Heart left ventricle (tissue), 13 donors: ENCODE results near the gene TTLL10.

Experiments
- POLR2A ChIP-seq, 2 donors: fragments of 450-650 bp; IDR thresholded peaks; one replicate each; pipeline ENCODE4 v1.6.1; 2017; ENCODE audit warnings: antibody characterized with exemption in 2 of 2, mild to moderate bottlenecking in 2 of 2, moderate library complexity in 2 of 2
- TF ChIP-seq, protein P1 (sequence below), 12 donors: fragments of 200-600 bp; sonication (generic) in 4 of 12; IDR thresholded peaks; one replicate each; pipeline versions ENCODE4 v1.5.0 to v1.8.0; 2018 to 2022; ENCODE audit warnings: antibody characterized with exemption in 12 of 12, mild to moderate bottlenecking in 5 of 12
- donor health status: ischemic (EF 13 %, LVEDD 7.1; RV severe dilation, severe dysfunction).
- donor health status: DM: no; HTN: yes; CAD: no.
- donor health status: DM: no; HTN: no; CAD: no.
- donor health status: ischemic (EF 25% LVEDD 6.9; RV normal size, moderate dysfunction).
- donor health status: ischemic (EF 25% LVEDD 5.7; RV mildly dilated, moderate dysfunction).
- donor health status: ischemic (EF 35%, LVEDD 5.7; RV mildly dilated, moderate dysfunction).
- donor health status: nonischemic (EF 11% LVEDD 7.7; RV severe dilation, severe dysfunction).
- donor health status: DM: yes; HTN: yes; CAD: no.
- donor health status: PGD.
- donor health status: ischemic (EF 29% LVEDD 5.4; RV normal size, mild dysfunction).
- donor health status: nonischemic (EF 23%, LVEDD 6.1; RV moderate dilation, normal function).

DNA sequence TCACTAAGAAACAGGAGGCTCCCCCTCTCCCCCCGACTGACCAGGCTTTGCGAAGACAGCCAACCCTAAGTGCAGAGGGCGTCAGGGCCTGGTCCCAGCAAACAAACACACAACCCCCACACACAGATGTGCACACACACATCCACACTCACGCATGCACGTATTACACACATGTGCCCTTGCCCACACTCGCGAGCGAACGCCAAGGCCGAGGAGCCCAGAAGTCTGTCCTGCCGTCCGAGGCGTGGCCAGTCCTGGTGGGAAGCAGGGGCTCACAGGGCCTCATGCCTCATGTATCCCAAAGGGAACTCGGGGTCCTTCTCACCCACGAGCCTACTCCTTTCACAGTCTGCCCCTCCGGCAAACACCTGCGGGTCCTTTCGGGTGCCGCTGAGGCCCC, 56.1 kb downstream of the TTLL10 start:
- TF ChIP-seq, protein P1, sequence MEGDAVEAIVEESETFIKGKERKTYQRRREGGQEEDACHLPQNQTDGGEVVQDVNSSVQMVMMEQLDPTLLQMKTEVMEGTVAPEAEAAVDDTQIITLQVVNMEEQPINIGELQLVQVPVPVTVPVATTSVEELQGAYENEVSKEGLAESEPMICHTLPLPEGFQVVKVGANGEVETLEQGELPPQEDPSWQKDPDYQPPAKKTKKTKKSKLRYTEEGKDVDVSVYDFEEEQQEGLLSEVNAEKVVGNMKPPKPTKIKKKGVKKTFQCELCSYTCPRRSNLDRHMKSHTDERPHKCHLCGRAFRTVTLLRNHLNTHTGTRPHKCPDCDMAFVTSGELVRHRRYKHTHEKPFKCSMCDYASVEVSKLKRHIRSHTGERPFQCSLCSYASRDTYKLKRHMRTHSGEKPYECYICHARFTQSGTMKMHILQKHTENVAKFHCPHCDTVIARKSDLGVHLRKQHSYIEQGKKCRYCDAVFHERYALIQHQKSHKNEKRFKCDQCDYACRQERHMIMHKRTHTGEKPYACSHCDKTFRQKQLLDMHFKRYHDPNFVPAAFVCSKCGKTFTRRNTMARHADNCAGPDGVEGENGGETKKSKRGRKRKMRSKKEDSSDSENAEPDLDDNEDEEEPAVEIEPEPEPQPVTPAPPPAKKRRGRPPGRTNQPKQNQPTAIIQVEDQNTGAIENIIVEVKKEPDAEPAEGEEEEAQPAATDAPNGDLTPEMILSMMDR (IDR thresholded peaks at IDR 0.05): no peak
- TF ChIP-seq POLR2A (IDR thresholded peaks at IDR 0.05): no peak
